Measurements from ENCODE around the gene EHMT1.
"Not testable (repeated sequence)": the region's sequence is repeated elsewhere in the genome, so short reads cannot be mapped to it uniquely, and the experiment has no call there.

EHMT1 gene

GRCh38 chr9:137764981-137765380 is 146.2 kb downstream of the EHMT1 start:
- DNase-seq = no peak

GRCh38 chr9:137765536-137765935 is 146.7 kb downstream of the EHMT1 start:
- no peak for DNase-seq

- no peak for DNase-seq
Measured at GRCh38 chr9:137771580-137771979, 152.8 kb downstream of the EHMT1 start.

- DNase-seq = no peak
Measured at GRCh38 chr9:137772281-137772873, 153.6 kb downstream of the EHMT1 start.

GRCh38 chr9:137774775-137775386 is 156.1 kb downstream of the EHMT1 start:
- DNase-seq = no peak

GRCh38 chr9:137776306-137776995 is 157.6 kb downstream of the EHMT1 start:
- no peak for DNase-seq

GRCh38 chr9:137777761-137778160 is 159.0 kb downstream of the EHMT1 start:
- DNase-seq = no peak

GRCh38 chr9:137778336-137778735 is 159.5 kb downstream of the EHMT1 start:
- DNase-seq = no peak

GRCh38 chr9:137778914-137779313 is 160.1 kb downstream of the EHMT1 start:
- DNase-seq = no peak

GRCh38 chr9:137780031-137780430 is 161.2 kb downstream of the EHMT1 start:
- DNase-seq = not testable (repeated sequence)

- DNase-seq = no peak
Measured at GRCh38 chr9:137781906-137782585, 163.2 kb downstream of the EHMT1 start.

- no peak for DNase-seq
Measured at GRCh38 chr9:137783521-137783920, 164.7 kb downstream of the EHMT1 start.

GRCh38 chr9:137784046-137784445 is 165.2 kb downstream of the EHMT1 start:
- no peak for DNase-seq

GRCh38 chr9:137784641-137785513 is 166.1 kb downstream of the EHMT1 start:
- no peak for DNase-seq

GRCh38 chr9:137785704-137786161 is 166.9 kb downstream of the EHMT1 start:
- DNase-seq = no peak

GRCh38 chr9:137786511-137786920 is 167.7 kb downstream of the EHMT1 start:
- no peak for DNase-seq

- DNase-seq = no peak
Measured at GRCh38 chr9:137787381-137787780, 168.6 kb downstream of the EHMT1 start.

GRCh38 chr9:137787786-137788505 is 169.1 kb downstream of the EHMT1 start:
- DNase-seq = no peak

- no peak for DNase-seq
Measured at GRCh38 chr9:137788561-137789294, 169.9 kb downstream of the EHMT1 start.

- DNase-seq = no peak
Measured at GRCh38 chr9:137789295-137789895, 170.6 kb downstream of the EHMT1 start.

GRCh38 chr9:137791947-137792346 is 173.1 kb downstream of the EHMT1 start:
- DNase-seq = no peak
